22Rv1 (cell line): ENCODE data around the gene BAMBI.

Source experiments
- H3K27ac ChIP-seq: fragments of 450-650 bp; 2 replicates; pipeline ENCODE4 v1.5.1; 2017
- CTCF ChIP-seq: fragments of 450-650 bp; IDR thresholded peaks from 2 replicates; pipeline ENCODE4 v1.5.1; 2017; ENCODE audit warnings: mild to moderate bottlenecking
- ZFX ChIP-seq: fragments of 450-650 bp; IDR thresholded peaks from 2 replicates; pipeline ENCODE4 v1.6.1; 2017; ENCODE audit warnings: antibody characterized with exemption, borderline replicate concordance

BAMBI gene

GRCh38 chr10:28677888-28678686 is 766 bp downstream of the BAMBI start:
- TF ChIP-seq ZFX: no peak
- TF ChIP-seq CTCF: no peak
- H3K27ac ChIP-seq: no peak overlapping the region

- H3K27ac ChIP-seq: no peak overlapping the region
- TF ChIP-seq ZFX (no peak), CTCF (no peak)
Measured at GRCh38 chr10:28678687-28679457, 1.6 kb downstream of the BAMBI start.

- no peak overlapping the region for H3K27ac ChIP-seq
- TF ChIP-seq ZFX (no peak), CTCF (no peak)
Measured at GRCh38 chr10:28679581-28680357, 2.4 kb downstream of the BAMBI start.

DNA sequence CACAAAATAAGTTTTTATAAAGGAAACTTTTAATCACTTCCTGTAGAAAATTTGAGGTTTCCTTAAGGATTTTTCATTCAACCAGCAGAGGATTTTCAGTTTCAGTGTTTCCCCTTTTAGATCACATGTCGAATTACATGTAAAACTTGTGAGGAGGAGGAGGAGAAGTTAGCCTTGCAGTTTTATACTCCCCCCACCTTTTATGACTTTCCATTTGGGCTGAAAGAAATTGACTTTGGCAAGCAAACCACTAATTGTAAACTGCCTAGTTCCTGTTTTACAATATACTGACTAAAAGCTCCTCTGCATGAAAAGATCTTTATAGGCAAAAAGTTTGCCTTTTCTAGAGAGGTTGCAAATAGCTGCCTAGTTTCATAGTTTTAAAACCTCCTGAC is 3.0 kb downstream of the BAMBI start:
- H3K27ac ChIP-seq: no peak overlapping the region
- TF ChIP-seq ZFX (no peak), CTCF (no peak)

DNA sequence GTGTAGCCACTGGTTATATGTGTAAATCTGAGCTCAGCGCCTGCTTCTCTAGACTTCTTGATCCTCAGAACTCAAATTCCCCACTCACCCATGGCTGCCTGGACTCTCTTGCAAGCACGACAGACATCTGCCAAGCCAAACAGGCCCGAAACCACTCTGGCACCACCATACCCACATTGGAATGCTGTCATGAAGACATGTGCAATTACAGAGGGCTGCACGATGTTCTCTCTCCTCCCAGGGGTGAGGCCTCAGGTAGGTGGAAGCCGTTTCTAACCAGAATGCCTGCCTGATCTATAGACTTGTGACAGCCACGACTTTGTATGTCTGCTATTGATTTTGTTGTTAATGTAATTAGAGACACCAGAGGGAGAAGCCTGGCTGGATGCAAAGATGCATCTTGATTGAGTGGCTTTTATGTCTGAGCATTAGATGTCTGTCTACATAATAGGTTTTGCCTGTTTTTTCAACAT is 4.0 kb downstream of the BAMBI start:
- H3K27ac ChIP-seq: no peak overlapping the region

More for the DNA sequence above, 4.0 kb downstream of the BAMBI start:
- TF ChIP-seq ZFX: no peak
- TF ChIP-seq CTCF: no peak
